ENCODE measurements around the gene STRA8. TPM values are rescaled to one million over a fixed set of nuclear protein-coding genes. Genes with fewer than 3 reads are reported as not detected.

Gene STRA8
- polyA plus RNA-seq, 4 donors: 0.17 to 0.28 (median 0.23) TPM

DNA sequence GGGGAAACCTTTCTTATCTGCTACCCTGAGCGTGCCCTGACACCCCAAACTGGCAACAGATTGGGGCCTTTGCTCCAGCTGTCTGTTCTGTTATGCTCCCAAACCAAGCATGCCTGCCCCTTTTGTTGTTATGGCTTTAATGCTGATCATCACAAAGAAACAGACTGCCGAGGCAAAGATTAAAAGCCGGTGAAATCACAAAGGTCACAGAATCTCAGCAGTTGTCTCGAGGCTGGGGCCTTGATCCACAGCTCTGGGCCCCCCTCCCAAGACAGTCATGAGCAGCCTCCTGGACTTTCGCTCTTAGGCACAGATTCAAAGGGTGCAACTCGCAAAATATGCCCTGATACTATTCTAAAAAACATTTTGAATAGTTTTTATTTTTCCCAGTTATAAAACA lies 65.6 kb downstream of the STRA8 start:
- DNase-seq (ENCODE audit: low read depth in 4 of 4, low spot score in 3 of 4): no peak

GRCh38 chr7:135300913-135301765 lies 67.5 kb downstream of the STRA8 start:
- DNase-seq (ENCODE audit: low read depth in 4 of 4, low spot score in 3 of 4): no peak

Other genes starting within 250 kb of the STRA8 start
- 10 to 100 TPM in 2 of 4 donors, 1 to 10 TPM in 2; 9.4 to 12.0 (median 10.2) TPM for gene AGBL3, start 247.3 kb upstream of the STRA8 start, polyA plus RNA-seq (ENCODE audit: insufficient read length in 4 of 4)
- 10 to 100 TPM; 26.7 to 35.5 (median 28.1) TPM for gene TMEM140, start 85.8 kb upstream of the STRA8 start, polyA plus RNA-seq (ENCODE audit: insufficient read length in 4 of 4)
- gene CYREN, start 63.1 kb upstream of the STRA8 start, polyA plus RNA-seq (ENCODE audit: insufficient read length in 4 of 4): 10 to 100 TPM; 50.6 to 72.2 (median 61.0) TPM
- gene WDR91, start 22.3 kb upstream of the STRA8 start, polyA plus RNA-seq (ENCODE audit: insufficient read length in 4 of 4): 10 to 100 TPM; 46.2 to 52.0 (median 50.1) TPM